ENCODE data around the gene PSMB7. TPM values are rescaled to one million over a fixed set of nuclear protein-coding genes. Genes with fewer than 3 reads are reported as not detected.

Gene PSMB7
- total RNA-seq, 3 donors from 2014 or later (not counting 1 experiment from before 2014, with no cell fraction given): 75.6 to 75.9 (median 75.8) TPM

GRCh38 chr9:124455820-124456219, 40.6 kb upstream of the PSMB7 start:
- Mint-ChIP-seq H3K27me3 (ENCODE audit: low read depth in 2 of 2) (peaks cover 0 to 17% of the 10 kb centered on the region in 2 donors), H3K4me1 (no peaks in the 10 kb centered on the region), H3K9me3 (no peaks in the 10 kb centered on the region), H3K27ac (no peak overlapping the region), H3K36me3 (no peaks in the 10 kb centered on the region), H3K4me3 (no peak overlapping the region)
- Histone ChIP-seq H3K36me3 (ENCODE audit: control insufficient read depth, insufficient read depth, low read length) (no peaks in the 10 kb centered on the region), H3K27me3 (ENCODE audit: control insufficient read depth, insufficient read depth, low read length) (peaks cover 4% of the 10 kb centered on the region), H3K4me3 (ENCODE audit: low read length) (no peak overlapping the region), H3K4me1 (ENCODE audit: control insufficient read depth, insufficient read depth, low read length) (peaks cover under 1% of the 10 kb centered on the region), H3K27ac (ENCODE audit: low read length) (no peak overlapping the region), H3K9me3 (ENCODE audit: control insufficient read depth, insufficient read depth, low read length) (no peaks in the 10 kb centered on the region)
- intact Hi-C loops (cut with micrococcal nuclease): no loop called here
- no peak for TF ChIP-seq CTCF (IDR thresholded peaks at IDR 0.05)
- no peak for DNase-seq
- 75% methylated on average over 7 of the region's 7 CpGs for WGBS (ENCODE audit: insufficient coverage)
- ATAC-seq: no peak

GRCh38 chr9:124454791-124455443, 39.7 kb upstream of the PSMB7 start:
- intact Hi-C loops (cut with micrococcal nuclease): no loop called here
- Mint-ChIP-seq H3K27ac (no peak overlapping the region), H3K9me3 (no peaks in the 10 kb centered on the region), H3K4me3 (no peak overlapping the region), H3K4me1 (no peaks in the 10 kb centered on the region), H3K36me3 (no peaks in the 10 kb centered on the region), H3K27me3 (ENCODE audit: low read depth in 2 of 2) (peaks cover 2 to 18% of the 10 kb centered on the region in 2 donors)
- DNase-seq (no peak), ATAC-seq (no peak)
- H3K9me3 ChIP-seq (ENCODE audit: control insufficient read depth, insufficient read depth, low read length): no peaks in the 10 kb centered on the region
- 88% methylated on average over 14 of the region's 14 CpGs for WGBS (ENCODE audit: insufficient coverage)
- peaks cover 6% of the 10 kb centered on the region for H3K27me3 ChIP-seq (ENCODE audit: control insufficient read depth, insufficient read depth, low read length)
- no peak overlapping the region for H3K4me3 ChIP-seq (ENCODE audit: low read length)
- H3K36me3 ChIP-seq (ENCODE audit: control insufficient read depth, insufficient read depth, low read length): no peaks in the 10 kb centered on the region
- H3K4me1 ChIP-seq (ENCODE audit: control insufficient read depth, insufficient read depth, low read length): peaks cover 6% of the 10 kb centered on the region
- TF ChIP-seq CTCF (IDR thresholded peaks at IDR 0.05): no peak
- no peak overlapping the region for H3K27ac ChIP-seq (ENCODE audit: low read length)

- Histone ChIP-seq H3K27me3 (ENCODE audit: control insufficient read depth, insufficient read depth, low read length) (peaks cover 6% of the 10 kb centered on the region), H3K9me3 (ENCODE audit: control insufficient read depth, insufficient read depth, low read length) (no peaks in the 10 kb centered on the region), H3K27ac (ENCODE audit: low read length) (no peak overlapping the region), H3K4me1 (ENCODE audit: control insufficient read depth, insufficient read depth, low read length) (peaks cover 6% of the 10 kb centered on the region), H3K36me3 (ENCODE audit: control insufficient read depth, insufficient read depth, low read length) (no peaks in the 10 kb centered on the region), H3K4me3 (ENCODE audit: low read length) (no peak overlapping the region)
- peaks cover 7 to 24% of the 10 kb centered on the region in 2 donors for H3K27me3 Mint-ChIP-seq (ENCODE audit: low read depth in 2 of 2)
- H3K4me1 Mint-ChIP-seq: no peaks in the 10 kb centered on the region
- no peak overlapping the region for H3K27ac Mint-ChIP-seq
- TF ChIP-seq CTCF (IDR thresholded peaks at IDR 0.05): no peak
- H3K4me3 Mint-ChIP-seq: no peak overlapping the region
- H3K9me3 Mint-ChIP-seq: no peaks in the 10 kb centered on the region
- intact Hi-C loops (cut with micrococcal nuclease): no loop called here
- ATAC-seq (no peak), DNase-seq (no peak)
- no peaks in the 10 kb centered on the region for H3K36me3 Mint-ChIP-seq
- WGBS (ENCODE audit: insufficient coverage): 82% methylated on average over 9 of the region's 9 CpGs
These were observed 39.1 kb upstream of the PSMB7 start for GRCh38 chr9:124454296-124454695.

Measured in natural killer cell (primary cell).